ENCODE data around the gene DCP1B. TPM values are rescaled to one million over a fixed set of nuclear protein-coding genes. Genes with fewer than 3 reads are reported as not detected.

Gene DCP1B
- total and polyA plus RNA-seq, 4 donors, result 3.5 to 5.5 (median 4.6) TPM

DNA sequence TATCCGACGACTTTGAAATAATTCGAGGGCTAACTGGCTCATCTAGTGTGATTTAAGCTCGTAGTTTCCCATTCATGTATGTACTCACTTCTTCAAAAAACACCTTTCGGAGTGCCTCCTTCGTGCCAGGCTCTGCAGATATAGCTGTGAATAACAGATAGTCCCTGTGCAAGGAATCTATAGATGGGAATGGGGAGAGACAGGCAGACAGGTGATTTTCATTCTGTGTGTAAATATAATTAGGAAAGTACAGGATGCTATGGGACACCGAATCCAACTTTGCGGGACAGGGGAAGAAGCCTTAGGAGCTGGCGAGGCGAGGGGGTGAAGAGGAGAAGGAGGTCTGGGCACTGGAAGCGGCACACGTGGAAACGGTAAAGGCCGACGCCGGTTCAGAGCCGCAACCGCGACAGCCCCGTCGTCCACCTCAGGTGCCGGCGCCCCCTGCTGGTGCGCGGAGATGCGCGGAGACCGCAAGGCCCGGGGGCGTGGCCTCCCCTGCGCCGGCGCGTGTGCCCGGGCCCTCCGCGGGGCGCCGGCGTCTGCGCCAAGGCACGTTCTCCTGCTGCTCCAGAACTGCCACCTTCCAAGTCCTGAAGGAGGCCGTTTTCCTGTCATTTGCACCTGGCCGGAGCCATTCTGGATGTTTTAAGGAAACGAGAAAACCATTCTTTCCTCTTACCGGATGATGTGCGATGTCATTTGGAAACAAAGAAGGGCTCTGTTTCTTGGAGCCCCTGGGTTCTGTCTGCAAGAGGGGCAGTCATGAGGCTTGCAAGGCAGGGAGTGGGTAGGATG lies 30.6 kb upstream of the DCP1B start:
- 11% methylated on average over 47 of the region's 47 CpGs for WGBS
- Histone ChIP-seq H3K9me3 (ENCODE audit: control insufficient read depth in 4 of 4, low read length in 3 of 4) (no peaks in the 10 kb centered on the region), H3K4me1 (ENCODE audit: control insufficient read depth in 4 of 4, insufficient read depth in 4 of 4, low read length in 3 of 4) (peaks cover 0 to 10% (median 6%) of the 10 kb centered on the region in 4 donors), H3K27ac (ENCODE audit: low read depth in 1 of 2, low read length in 2 of 2) (no peak overlapping the region), H3K4me3 (ENCODE audit: low read depth in 1 of 3, low read length in 3 of 3) (peak overlapping the region in 2 of 3 donors; percentile 36 to 52), H3K36me3 (ENCODE audit: control insufficient read depth in 4 of 4, insufficient read depth in 3 of 4, low read depth in 1 of 4, low read length in 3 of 4) (no peaks in the 10 kb centered on the region), H3K9ac (ENCODE audit: low read depth in 1 of 2, low read length in 2 of 2) (peak overlapping the region in 1 of 2 donors; percentile 3), H3K27me3 (ENCODE audit: control insufficient read depth in 4 of 4, insufficient read depth in 4 of 4, low read length in 3 of 4) (no peaks in the 10 kb centered on the region)
- TF ChIP-seq, protein P1, sequence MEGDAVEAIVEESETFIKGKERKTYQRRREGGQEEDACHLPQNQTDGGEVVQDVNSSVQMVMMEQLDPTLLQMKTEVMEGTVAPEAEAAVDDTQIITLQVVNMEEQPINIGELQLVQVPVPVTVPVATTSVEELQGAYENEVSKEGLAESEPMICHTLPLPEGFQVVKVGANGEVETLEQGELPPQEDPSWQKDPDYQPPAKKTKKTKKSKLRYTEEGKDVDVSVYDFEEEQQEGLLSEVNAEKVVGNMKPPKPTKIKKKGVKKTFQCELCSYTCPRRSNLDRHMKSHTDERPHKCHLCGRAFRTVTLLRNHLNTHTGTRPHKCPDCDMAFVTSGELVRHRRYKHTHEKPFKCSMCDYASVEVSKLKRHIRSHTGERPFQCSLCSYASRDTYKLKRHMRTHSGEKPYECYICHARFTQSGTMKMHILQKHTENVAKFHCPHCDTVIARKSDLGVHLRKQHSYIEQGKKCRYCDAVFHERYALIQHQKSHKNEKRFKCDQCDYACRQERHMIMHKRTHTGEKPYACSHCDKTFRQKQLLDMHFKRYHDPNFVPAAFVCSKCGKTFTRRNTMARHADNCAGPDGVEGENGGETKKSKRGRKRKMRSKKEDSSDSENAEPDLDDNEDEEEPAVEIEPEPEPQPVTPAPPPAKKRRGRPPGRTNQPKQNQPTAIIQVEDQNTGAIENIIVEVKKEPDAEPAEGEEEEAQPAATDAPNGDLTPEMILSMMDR (IDR thresholded peaks at IDR 0.05; ENCODE audit: low read depth, low read length, missing input control), result peak; percentile 95
- TF ChIP-seq RAD21 (IDR thresholded peaks at IDR 0.05), result peak; percentile 73 to 85
- TF ChIP-seq MAX (IDR thresholded peaks at IDR 0.05), result no peak
- TF ChIP-seq SP1 (IDR thresholded peaks at IDR 0.05), result no peak
- TF ChIP-seq TAF1 (conservative IDR thresholded peaks at IDR 0.05), result no peak
- no peak for TF ChIP-seq EGR1 (IDR thresholded peaks at IDR 0.05; ENCODE audit: low read depth in 2 of 2)
- DNase-seq (ENCODE audit: low spot score), result peak; percentile 94

- no peaks in the 10 kb centered on the region for H3K9me3 ChIP-seq (ENCODE audit: control insufficient read depth in 4 of 4, low read length in 3 of 4)
- peaks cover 0 to 10% (median 6%) of the 10 kb centered on the region in 4 donors for H3K4me1 ChIP-seq (ENCODE audit: control insufficient read depth in 4 of 4, insufficient read depth in 4 of 4, low read length in 3 of 4)
- no peak for TF ChIP-seq RAD21 (IDR thresholded peaks at IDR 0.05)
- no peak for TF ChIP-seq HNF4G (IDR thresholded peaks at IDR 0.05)
- TF ChIP-seq REST (IDR thresholded peaks at IDR 0.05), result no peak
- TF ChIP-seq, protein P1 (IDR thresholded peaks at IDR 0.05; ENCODE audit: low read depth, low read length, missing input control), result no peak
- no peak for TF ChIP-seq NR2F2 (IDR thresholded peaks at IDR 0.05)
- no peak for TF ChIP-seq EGR1 (IDR thresholded peaks at IDR 0.05; ENCODE audit: low read depth in 2 of 2)
- no peak for TF ChIP-seq JUND (IDR thresholded peaks at IDR 0.05)
- no peak for TF ChIP-seq ZBTB33 (IDR thresholded peaks at IDR 0.05)
- TF ChIP-seq TAF1 (conservative IDR thresholded peaks at IDR 0.05), result no peak
- TF ChIP-seq YY1 (IDR thresholded peaks at IDR 0.05), result no peak
- H3K27ac ChIP-seq (ENCODE audit: low read depth in 1 of 2, low read length in 2 of 2), result no peak overlapping the region
- H3K9ac ChIP-seq (ENCODE audit: low read depth in 1 of 2, low read length in 2 of 2), result no peak overlapping the region
- H3K36me3 ChIP-seq (ENCODE audit: control insufficient read depth in 4 of 4, insufficient read depth in 3 of 4, low read depth in 1 of 4, low read length in 3 of 4), result no peaks in the 10 kb centered on the region
- WGBS, result 87% methylated on average over 8 of the region's 8 CpGs
- no peak for DNase-seq (ENCODE audit: low spot score)
- no peaks in the 10 kb centered on the region for H3K27me3 ChIP-seq (ENCODE audit: control insufficient read depth in 4 of 4, insufficient read depth in 4 of 4, low read length in 3 of 4)
- H3K4me3 ChIP-seq (ENCODE audit: low read depth in 1 of 3, low read length in 3 of 3), result no peak overlapping the region
These were observed 28.2 kb upstream of the DCP1B start for GRCh38 chr12:2032506-2032905.
